Activated naive CD4-positive, alpha-beta T cell treated with anti-CD3 and anti-CD28 coated beads for 36 hours (primary cell): Measurements from ENCODE around the gene CD300A. TPM values are rescaled to one million over a fixed set of nuclear protein-coding genes. Genes with fewer than 3 reads are reported as not detected.
"Not testable (repeated sequence)": the region's sequence is repeated elsewhere in the genome, so short reads cannot be mapped to it uniquely, and the experiment has no call there.

Experiments used
- CTCF ChIA-PET: fragments of 350-600 bp; sonication (Branson Sonifier 250); formaldehyde crosslinking; loops from one replicate; lab custom pipeline; 2021; ENCODE audit warnings: antibody characterized with exemption; lab: Charles Lee
- DNase-seq: peaks from one replicate; pipeline ENCODE4 v3.0.0-alpha.2; 2020
- H3K27ac Mint-ChIP-seq: one replicate; pipeline ENCODE4 v1.8.0; 2021; ENCODE audit warnings: mild to moderate bottlenecking, mixed read lengths
- H3K27me3 Mint-ChIP-seq: one replicate; pipeline ENCODE4 v1.8.0; 2021; ENCODE audit warnings: low read depth, mixed read lengths
- H3K36me3 Mint-ChIP-seq: one replicate; pipeline ENCODE4 v1.8.0; 2021; ENCODE audit warnings: low read depth, mixed read lengths
- H3K4me1 Mint-ChIP-seq: one replicate; pipeline ENCODE4 v1.8.0; 2021; ENCODE audit warnings: low read depth, mixed read lengths
- H3K4me3 Mint-ChIP-seq: one replicate; pipeline ENCODE4 v1.8.0; 2021; ENCODE audit warnings: mild to moderate bottlenecking, moderate library complexity, mixed read lengths
- H3K9me3 Mint-ChIP-seq: one replicate; pipeline ENCODE4 v1.8.0; 2021; ENCODE audit warnings: mixed read lengths
- intact Hi-C: fragments of 100-400 bp; cut with micrococcal nuclease; formaldehyde crosslinking; loops from one replicate; pipeline ENCODE4 v1.15.1; 2023
- total RNA-seq, 2 experiments: library from RNA; stranded (reverse); gene quantifications; one replicate each; pipeline ENCODE4 v1.2.3, GENCODE V29; 2021

Gene CD300A
- total RNA-seq, 2 experiments from 2014 or later = 1.3 to 1.8 TPM

GRCh38 chr17:74518413-74518981 lies 52.1 kb downstream of the CD300A start:
- CTCF ChIA-PET, DNase-seq, H3K27ac Mint-ChIP-seq, H3K4me3 Mint-ChIP-seq, intact Hi-C loops: not testable (repeated sequence)
- Mint-ChIP-seq H3K4me1 (peaks cover 11% of the 10 kb centered on the region), H3K27me3 (peaks cover 30% of the 10 kb centered on the region), H3K9me3 (peaks cover 18% of the 10 kb centered on the region), H3K36me3 (peaks cover 10% of the 10 kb centered on the region)

- no peak overlapping the region for H3K27ac Mint-ChIP-seq
- no peak for DNase-seq
These were observed 53.6 kb downstream of the CD300A start for GRCh38 chr17:74520016-74520434.

GRCh38 chr17:74520790-74521480 lies 54.5 kb downstream of the CD300A start:
- intact Hi-C loops = no loop called here
- DNase-seq = no peak
- Mint-ChIP-seq H3K4me1 (no peaks in the 10 kb centered on the region), H3K4me3 (no peak overlapping the region), H3K27me3 (peaks cover 31% of the 10 kb centered on the region), H3K36me3 (no peaks in the 10 kb centered on the region), H3K27ac (no peak overlapping the region), H3K9me3 (peaks cover 6% of the 10 kb centered on the region)
- CTCF ChIA-PET = interaction anchor here (1.1 kb wide), 1 partner anchor 152 kb away, joined by 3 read pairs; no protein-coding TSS in a partner anchor

More at GRCh38 chr17:74520016-74520434, 53.6 kb downstream of the CD300A start:
- CTCF ChIA-PET = interaction anchor here (1.1 kb wide), 1 partner anchor 151 kb away, joined by 3 read pairs; no protein-coding TSS in a partner anchor
- no peak overlapping the region for H3K4me3 Mint-ChIP-seq
- no peaks in the 10 kb centered on the region for H3K36me3 Mint-ChIP-seq
- intact Hi-C loops = no loop called here
- no peaks in the 10 kb centered on the region for H3K4me1 Mint-ChIP-seq
- H3K9me3 Mint-ChIP-seq = peaks cover 6% of the 10 kb centered on the region
- peaks cover 29% of the 10 kb centered on the region for H3K27me3 Mint-ChIP-seq

GRCh38 chr17:74521701-74522201 lies 55.3 kb downstream of the CD300A start:
- H3K27ac Mint-ChIP-seq = no peak overlapping the region

GRCh38 chr17:74522381-74523105 lies 56.1 kb downstream of the CD300A start:
- DNase-seq = no peak
- intact Hi-C loops = no loop called here
- Mint-ChIP-seq H3K27me3 (peaks cover 27% of the 10 kb centered on the region), H3K4me3 (no peak overlapping the region), H3K4me1 (no peaks in the 10 kb centered on the region), H3K27ac (no peak overlapping the region), H3K36me3 (no peaks in the 10 kb centered on the region), H3K9me3 (peaks cover 6% of the 10 kb centered on the region)
- CTCF ChIA-PET = no interaction called here

More at GRCh38 chr17:74521701-74522201, 55.3 kb downstream of the CD300A start:
- no peak for DNase-seq
- H3K9me3 Mint-ChIP-seq = peaks cover 6% of the 10 kb centered on the region
- intact Hi-C loops = no loop called here
- H3K36me3 Mint-ChIP-seq = no peaks in the 10 kb centered on the region
- no peaks in the 10 kb centered on the region for H3K4me1 Mint-ChIP-seq
- H3K4me3 Mint-ChIP-seq = no peak overlapping the region
- CTCF ChIA-PET = no interaction called here
- H3K27me3 Mint-ChIP-seq = peaks cover 31% of the 10 kb centered on the region

GRCh38 chr17:74523308-74523707 lies 56.9 kb downstream of the CD300A start:
- peaks cover 27% of the 10 kb centered on the region for H3K27me3 Mint-ChIP-seq
- CTCF ChIA-PET = no interaction called here
- no peak overlapping the region for H3K27ac Mint-ChIP-seq
- DNase-seq = no peak
- no peak overlapping the region for H3K4me3 Mint-ChIP-seq
- peaks cover 3% of the 10 kb centered on the region for H3K9me3 Mint-ChIP-seq
- H3K36me3 Mint-ChIP-seq = no peaks in the 10 kb centered on the region
- intact Hi-C loops = no loop called here
- H3K4me1 Mint-ChIP-seq = no peaks in the 10 kb centered on the region

DNA sequence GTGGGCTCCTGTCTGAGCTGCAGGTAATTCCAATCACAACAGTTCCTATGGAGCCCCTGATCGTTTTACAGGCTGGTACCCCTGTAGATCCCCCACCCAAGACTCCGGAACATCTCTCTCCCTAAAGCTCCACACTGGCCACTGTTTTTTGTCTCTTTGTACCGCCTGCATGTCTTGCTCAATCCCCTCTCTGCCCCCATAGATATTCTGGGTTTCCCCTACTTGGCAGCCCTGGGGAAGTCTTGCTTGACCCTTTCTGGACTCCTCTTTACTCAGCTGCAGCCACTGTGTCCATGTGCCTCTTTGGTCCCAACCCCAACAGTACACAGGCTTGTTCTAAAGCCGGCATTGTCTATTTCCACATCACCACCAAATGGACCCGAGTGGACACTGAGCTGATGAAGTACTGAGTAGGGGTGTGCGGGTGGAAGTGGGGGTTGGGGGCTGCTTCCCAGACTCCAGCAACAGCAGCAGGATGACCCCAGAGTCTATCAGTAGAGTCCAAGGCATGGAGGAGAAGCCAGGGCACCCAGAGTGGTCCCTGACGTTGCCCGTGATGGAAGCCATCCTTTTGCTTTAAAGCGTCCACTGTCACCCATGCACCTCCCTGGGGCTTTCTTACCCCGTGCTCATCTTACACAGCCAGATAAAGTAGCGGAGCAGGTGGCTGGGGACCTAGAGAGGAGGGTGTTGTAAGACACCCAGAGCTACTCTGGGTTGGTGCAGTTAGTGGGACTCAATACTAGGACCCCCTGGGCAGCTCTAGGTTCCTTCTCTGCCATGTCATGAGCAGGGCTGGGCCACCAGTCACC lies 58.4 kb downstream of the CD300A start:
- CTCF ChIA-PET = no interaction called here
- no peak for DNase-seq
- Mint-ChIP-seq H3K27me3 (peaks cover 29% of the 10 kb centered on the region), H3K4me1 (no peaks in the 10 kb centered on the region), H3K36me3 (no peaks in the 10 kb centered on the region), H3K27ac (no peak overlapping the region), H3K4me3 (no peak overlapping the region), H3K9me3 (no peaks in the 10 kb centered on the region)
- intact Hi-C loops = no loop called here

- no peaks in the 10 kb centered on the region for H3K9me3 Mint-ChIP-seq
- CTCF ChIA-PET = interaction anchor here (1.1 kb wide), 1 partner anchor 146 kb away, joined by 6 read pairs; no protein-coding TSS in a partner anchor
- H3K4me3 Mint-ChIP-seq = no peak overlapping the region
- no peaks in the 10 kb centered on the region for H3K4me1 Mint-ChIP-seq
- peaks cover 27% of the 10 kb centered on the region for H3K27me3 Mint-ChIP-seq
- H3K36me3 Mint-ChIP-seq = no peaks in the 10 kb centered on the region
- no peak for DNase-seq
- no peak overlapping the region for H3K27ac Mint-ChIP-seq
- intact Hi-C loops = no loop called here
These were observed 59.0 kb downstream of the CD300A start for GRCh38 chr17:74525465-74525725.

DNA sequence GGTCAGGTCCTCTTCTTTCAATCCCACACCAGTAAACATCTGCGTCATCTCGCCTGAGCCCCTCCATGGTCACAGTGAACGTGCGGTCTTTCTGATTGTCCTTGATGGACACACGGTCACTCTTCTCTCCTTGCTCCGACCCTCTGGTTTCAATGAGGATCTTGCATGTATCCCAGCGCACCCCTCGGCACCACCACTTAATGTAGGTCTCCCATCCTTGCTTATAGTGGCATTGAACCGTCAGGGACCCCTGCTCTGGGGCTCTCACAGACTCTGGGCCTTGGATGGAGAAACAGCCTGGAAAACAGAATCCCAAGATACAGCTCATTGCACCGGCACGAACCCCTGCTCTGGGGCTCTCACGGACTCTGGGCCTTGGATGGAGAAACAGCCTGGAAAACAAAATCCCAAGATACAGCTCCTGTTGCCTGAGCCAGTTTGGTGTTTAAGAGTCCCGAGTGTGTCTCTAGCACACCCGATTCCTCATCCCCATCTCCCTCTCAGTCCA lies 59.4 kb downstream of the CD300A start:
- no peaks in the 10 kb centered on the region for H3K4me1 Mint-ChIP-seq
- no peak overlapping the region for H3K27ac Mint-ChIP-seq
- H3K4me3 Mint-ChIP-seq = no peak overlapping the region
- intact Hi-C loops = no loop called here
- CTCF ChIA-PET = interaction anchor here (1.1 kb wide), 1 partner anchor 146 kb away, joined by 6 read pairs; no protein-coding TSS in a partner anchor
- no peaks in the 10 kb centered on the region for H3K36me3 Mint-ChIP-seq
- no peak for DNase-seq
- no peaks in the 10 kb centered on the region for H3K9me3 Mint-ChIP-seq
- peaks cover 28% of the 10 kb centered on the region for H3K27me3 Mint-ChIP-seq

DNA sequence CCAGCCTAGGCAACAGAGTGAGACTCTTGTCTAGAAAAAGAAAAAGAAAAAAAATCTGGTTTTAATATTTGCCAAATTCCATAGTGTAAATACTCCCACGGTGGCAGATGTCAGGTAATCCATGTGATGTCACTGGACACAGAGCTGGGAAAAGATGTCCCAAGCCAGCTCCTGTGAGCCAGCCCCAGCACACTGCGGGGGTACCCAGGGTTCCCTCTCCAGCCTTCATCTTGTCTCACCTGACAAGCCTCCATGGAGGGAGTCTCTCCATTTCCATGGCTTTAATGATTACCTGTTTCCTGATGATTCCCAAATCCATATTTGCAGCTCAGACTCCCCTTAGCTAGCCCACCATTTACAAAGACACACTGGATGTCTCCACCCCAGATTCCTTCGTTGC lies 60.2 kb downstream of the CD300A start:
- H3K4me1 Mint-ChIP-seq = no peaks in the 10 kb centered on the region
- H3K27ac Mint-ChIP-seq = no peak overlapping the region
- peaks cover 23% of the 10 kb centered on the region for H3K27me3 Mint-ChIP-seq
- intact Hi-C loops = no loop called here
- H3K9me3 Mint-ChIP-seq = no peaks in the 10 kb centered on the region
- H3K4me3 Mint-ChIP-seq = no peak overlapping the region
- H3K36me3 Mint-ChIP-seq = no peaks in the 10 kb centered on the region
- no peak for DNase-seq
- CTCF ChIA-PET = interaction anchor here (1.1 kb wide), 1 partner anchor 147 kb away, joined by 6 read pairs; no protein-coding TSS in a partner anchor

GRCh38 chr17:74527081-74527480 lies 60.6 kb downstream of the CD300A start:
- DNase-seq = no peak
- H3K9me3 Mint-ChIP-seq = no peaks in the 10 kb centered on the region
- H3K27ac Mint-ChIP-seq = no peak overlapping the region
- H3K27me3 Mint-ChIP-seq = peaks cover 21% of the 10 kb centered on the region
- H3K4me3 Mint-ChIP-seq = no peak overlapping the region
- H3K4me1 Mint-ChIP-seq = no peaks in the 10 kb centered on the region
- intact Hi-C loops = no loop called here
- CTCF ChIA-PET = interaction anchor here (0.7 kb wide), 1 partner anchor 149 kb away, joined by 3 read pairs; no protein-coding TSS in a partner anchor
- no peaks in the 10 kb centered on the region for H3K36me3 Mint-ChIP-seq
